ENCODE results near the gene TNFSF11.

TNFSF11 gene

DNA sequence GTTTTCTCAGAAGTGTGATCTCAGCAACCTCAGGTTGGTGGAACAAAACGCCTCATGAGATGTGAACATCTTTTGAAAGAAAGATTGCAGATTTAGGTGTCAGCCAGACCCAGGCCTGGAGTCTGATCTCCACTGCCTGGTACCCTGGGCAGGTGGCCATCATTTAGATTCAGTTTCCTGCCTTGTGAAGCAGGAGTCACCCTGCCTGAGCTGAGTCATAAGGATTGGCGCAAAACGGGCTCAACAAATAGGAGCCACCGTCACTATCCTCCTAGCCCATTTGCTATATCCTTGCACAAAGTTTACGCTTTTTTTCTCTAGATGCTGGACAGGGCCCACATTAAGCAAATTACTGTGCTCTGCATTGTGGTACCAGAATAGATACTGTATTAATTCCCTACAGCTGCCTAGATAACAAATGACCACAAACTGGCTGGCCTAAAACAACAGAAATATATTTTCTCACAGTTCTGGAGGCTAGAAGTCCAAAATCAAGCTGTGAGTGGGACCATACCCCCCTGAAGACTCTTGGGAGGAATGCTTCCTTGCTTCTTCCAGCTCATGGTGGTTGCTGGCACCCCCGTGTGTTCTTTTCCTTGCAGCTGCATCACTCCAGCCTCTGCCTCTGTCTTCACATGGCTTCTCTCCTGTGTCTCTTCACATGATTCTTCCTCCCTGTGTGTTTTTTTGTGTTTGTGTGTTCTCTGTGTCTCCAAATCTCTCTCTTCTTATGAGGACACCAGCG, 38.2 kb downstream of the TNFSF11 start:
- DNase-seq, result no peak

- DNase-seq, result no peak
Measured at GRCh38 chr13:42614436-42615035, 40.6 kb downstream of the TNFSF11 start.

GRCh38 chr13:42615691-42616090, 41.7 kb downstream of the TNFSF11 start:
- no peak for DNase-seq

DNA sequence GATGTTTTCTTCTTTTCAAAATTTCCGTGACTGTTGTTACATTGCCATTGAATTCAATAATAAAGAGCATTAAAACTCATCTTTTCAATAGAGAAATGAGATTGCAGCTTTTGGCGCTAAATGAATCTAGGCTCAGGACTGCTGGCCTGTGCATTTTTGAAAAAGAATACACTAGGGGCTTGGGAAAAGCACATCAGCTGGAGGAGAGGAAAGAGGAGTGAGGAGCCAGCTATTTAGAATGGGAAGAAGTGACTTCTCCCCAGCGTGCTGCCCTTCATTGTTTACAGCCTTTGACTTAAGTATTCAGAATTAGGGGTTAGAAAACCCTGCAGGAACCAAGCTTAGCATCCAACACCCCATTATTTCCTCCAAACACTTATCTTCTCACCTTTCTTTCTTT, 43.3 kb downstream of the TNFSF11 start:
- no peak for DNase-seq

GRCh38 chr13:42623916-42624315, 50.0 kb downstream of the TNFSF11 start:
- DNase-seq, result no peak

GRCh38 chr13:42625611-42626010, 51.7 kb downstream of the TNFSF11 start:
- no peak for DNase-seq

- DNase-seq, result no peak
Measured at GRCh38 chr13:42626176-42626860, 52.4 kb downstream of the TNFSF11 start.

DNA sequence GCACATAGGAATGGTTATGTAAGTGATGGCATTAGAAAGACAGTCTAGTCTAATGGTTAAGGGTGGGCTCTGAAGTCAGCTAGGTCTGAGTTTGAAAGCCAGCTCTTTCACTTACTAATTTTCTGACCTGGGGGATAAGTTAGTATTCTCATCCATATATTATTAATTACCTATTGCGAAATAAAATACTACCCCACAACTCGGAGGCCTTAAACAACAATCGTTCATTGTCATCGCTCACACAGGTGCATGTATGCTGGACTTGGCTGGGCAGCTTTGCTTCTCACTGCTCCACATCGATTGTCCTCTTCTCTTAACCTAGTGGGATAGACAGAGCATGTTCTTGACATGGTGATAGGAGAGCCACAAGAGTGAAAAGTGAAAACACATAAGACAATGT, 54.7 kb downstream of the TNFSF11 start:
- no peak for DNase-seq

GRCh38 chr13:42631181-42631580, 57.2 kb downstream of the TNFSF11 start:
- DNase-seq, result no peak

DNA sequence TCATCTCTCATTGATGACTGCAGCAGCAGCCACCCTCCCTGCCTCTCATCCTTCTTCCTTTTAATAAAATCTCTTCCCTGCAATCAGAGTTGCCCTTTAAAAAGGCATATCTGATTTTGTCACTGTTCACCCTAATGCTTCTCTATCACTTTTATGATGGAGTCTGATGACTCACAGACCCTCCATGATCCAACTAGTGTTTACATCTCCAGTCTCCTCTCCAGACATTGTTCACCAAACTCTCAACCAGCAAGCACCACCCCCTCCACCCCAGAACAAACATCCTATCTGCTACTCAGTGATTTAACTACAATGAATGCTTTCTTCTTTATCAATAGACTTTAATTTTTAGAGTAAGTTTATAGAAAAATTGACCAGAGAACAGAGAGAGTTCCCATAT, 59.5 kb downstream of the TNFSF11 start:
- DNase-seq, result no peak

GRCh38 chr13:42638101-42638500, 64.1 kb downstream of the TNFSF11 start:
- no peak for DNase-seq

DNA sequence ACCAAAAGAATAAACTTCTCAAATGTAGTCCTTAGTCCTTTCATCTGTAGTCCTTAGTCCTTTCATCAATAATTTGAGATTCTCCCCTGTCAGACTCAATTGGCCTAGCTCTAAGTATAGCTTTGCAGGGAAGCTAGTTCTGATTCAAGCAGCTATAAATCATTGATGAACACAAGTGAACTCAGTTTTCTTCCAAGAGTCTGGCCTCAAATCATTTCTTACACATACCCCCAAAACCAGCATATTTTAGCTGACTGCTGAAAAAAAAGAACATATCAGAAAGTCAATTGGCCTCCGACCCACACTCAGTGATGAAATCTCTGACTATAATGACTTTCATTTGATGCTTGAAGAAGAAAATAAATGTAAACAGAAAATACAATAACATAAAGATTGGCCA, 64.9 kb downstream of the TNFSF11 start:
- no peak for DNase-seq

DNA sequence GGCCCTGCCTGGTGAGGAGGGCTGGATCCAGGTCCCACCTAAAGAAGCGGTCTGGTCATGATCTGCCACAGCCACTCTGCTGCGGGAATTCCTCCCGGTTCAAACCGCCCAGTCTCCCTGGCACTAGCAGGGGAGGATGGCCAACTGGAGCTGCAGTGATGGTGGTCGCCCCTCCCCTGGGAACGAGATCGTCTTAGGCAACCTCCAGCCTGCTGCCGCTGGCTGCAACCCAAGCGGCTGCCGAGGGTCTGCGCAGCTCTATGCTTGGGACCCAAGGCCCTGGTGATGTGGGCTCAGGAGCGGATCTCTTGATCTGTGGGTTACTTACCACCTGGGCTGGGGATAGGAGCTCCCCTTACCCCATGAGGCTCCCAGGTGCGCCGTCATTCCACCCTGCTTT, 69.1 kb downstream of the TNFSF11 start:
- no peak for DNase-seq

GRCh38 chr13:42644841-42645240, 70.9 kb downstream of the TNFSF11 start:
- DNase-seq, result no peak

DNA sequence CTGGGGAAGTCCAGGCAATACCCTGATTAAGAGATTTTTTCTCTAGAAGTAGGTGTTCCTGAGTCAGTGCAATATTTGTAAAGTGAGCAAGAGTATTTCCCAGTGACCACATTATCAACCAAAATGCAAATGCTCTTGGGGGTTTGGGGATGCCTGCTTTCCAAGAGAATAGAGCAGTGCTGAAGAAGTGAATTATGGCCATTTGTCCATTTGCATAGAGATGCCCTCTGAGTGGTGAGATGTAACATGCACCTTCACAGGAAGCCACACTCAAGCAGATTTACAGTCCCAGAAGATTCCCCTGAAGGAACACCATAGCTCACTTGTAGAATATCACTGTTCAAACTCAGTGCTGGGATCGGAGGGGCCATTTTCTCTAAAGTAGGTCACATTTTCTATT, 71.8 kb downstream of the TNFSF11 start:
- no peak for DNase-seq

DNA sequence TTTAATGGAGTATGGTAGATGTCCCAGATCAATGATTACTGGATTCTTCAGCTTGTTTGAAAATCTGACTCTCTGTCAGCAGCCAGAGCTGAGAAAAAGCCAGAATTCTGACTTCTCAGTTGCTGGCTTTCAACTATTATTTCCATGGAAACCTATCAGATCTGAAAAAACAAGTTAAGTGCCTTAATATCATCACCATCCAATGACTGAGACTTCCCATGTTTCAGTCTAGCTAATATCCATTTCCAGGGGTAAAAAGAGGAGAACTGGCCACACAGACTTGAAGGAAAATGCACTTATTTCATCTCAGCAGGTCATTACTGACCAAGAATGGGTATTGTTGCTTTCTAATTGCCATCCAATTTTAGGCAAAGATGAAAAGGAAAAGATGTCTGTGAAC, 75.2 kb downstream of the TNFSF11 start:
- DNase-seq, result no peak

- DNase-seq, result no peak
Measured at GRCh38 chr13:42649831-42650230, 75.9 kb downstream of the TNFSF11 start.

DNA sequence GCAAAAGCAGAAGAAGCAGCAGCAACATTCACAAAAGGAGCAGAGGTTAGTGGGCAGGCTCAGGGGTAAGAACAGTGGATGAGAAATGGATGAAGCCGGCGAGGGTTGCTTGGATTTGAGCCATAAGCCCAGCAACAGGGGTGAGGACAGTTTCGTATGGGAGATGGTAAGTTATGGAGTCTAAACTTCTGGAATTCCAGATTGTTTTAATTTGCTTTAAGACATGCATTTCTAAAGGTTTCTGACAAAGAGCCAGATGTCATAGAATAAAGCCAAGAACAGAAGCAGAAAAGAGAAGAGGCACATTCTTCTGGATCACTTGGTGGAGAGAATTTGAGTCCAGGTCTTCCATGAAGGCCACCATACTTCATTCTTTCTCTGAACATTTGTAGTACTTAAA, 76.6 kb downstream of the TNFSF11 start:
- no peak for DNase-seq

DNA sequence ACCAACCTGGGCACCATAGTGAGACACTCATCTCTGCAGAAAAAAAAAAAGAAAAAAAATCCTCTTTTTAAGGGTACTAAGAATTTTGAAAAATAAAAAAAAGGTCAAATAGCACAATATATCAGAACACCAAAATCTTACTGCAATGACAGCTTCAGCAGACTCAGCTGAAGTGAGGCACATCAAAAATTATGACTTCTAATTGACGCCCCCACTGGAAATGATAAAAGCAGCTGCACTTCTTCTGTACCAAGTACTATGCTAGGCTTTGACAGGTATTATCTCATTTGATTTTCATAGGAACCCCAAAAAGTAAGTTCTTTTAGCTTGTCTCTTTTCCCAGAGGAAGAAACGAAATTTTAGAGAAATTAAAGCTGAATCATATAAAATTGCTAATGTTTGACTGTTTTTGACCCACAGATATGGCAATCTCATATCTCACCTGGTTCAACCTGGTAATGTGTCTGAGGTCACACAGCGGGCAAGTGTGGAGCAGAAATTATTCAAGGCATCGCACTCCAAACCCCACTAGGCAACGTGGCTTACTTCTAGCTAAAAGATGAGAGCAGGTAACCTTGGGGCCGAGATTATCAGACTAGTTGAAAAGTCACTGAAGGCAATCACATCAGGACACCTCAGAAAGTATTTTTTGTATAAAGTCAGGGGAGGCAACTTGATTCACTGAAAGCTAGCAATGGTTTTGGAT, 78.1 kb downstream of the TNFSF11 start:
- no peak for DNase-seq

DNA sequence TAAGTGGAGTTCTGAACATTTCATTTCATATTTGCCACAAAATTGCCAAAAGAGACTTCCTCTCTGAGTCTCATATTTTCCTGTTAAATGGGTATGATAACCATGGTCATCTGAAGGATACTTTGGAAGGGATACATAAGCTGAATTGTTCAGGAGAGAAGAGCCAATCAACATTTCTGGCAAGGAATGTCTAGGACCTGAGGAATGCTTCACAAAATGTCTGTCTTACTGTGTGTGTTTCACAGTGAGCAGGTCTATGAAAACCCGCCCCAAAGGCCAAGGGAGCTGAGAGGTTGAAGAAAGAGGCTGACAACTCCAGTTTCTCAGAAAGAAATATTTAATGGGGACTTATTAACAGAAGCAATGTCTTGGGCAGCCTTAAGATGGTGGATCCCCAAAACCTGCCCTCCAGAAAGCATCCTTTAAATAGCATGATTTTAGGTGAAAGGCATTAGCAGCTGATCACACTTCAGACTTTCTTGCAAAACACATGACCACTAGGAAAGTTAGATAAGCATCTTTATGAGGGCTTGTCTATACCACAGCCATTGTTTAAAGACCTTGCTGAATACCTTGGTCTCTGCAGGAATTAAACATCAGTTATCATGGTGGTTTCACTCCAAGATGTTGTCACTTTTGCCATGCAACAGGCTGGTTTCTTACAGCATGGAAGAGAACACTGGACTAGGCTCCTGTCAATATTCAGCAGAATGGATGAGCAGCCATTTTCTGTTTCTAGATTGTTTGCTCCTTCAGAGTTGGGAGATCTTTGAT, 78.9 kb downstream of the TNFSF11 start:
- DNase-seq, result no peak

GRCh38 chr13:42653679-42654078, 79.7 kb downstream of the TNFSF11 start:
- no peak for DNase-seq

GRCh38 chr13:42654212-42654611, 80.3 kb downstream of the TNFSF11 start:
- no peak for DNase-seq

- no peak for DNase-seq
Measured at GRCh38 chr13:42654722-42655121, 80.8 kb downstream of the TNFSF11 start.

Measured in activated CD4-positive, alpha-beta T cell treated with anti-CD3 and anti-CD28 coated beads, Interleukin-2, amount 50 U/mL, for 16 hours (primary cell).